ENCODE data around the gene KIF23. TPM values are rescaled to one million over a fixed set of nuclear protein-coding genes. Genes with fewer than 3 reads are reported as not detected.
A peak's percentile ranks its signal among the peaks of the same experiment; 100 is the strongest.

The KIF23 gene
- total RNA-seq, 3 donors from 2014 or later (not counting 1 experiment from before 2014, with no cell fraction given) = 1.2 to 2.1 (median 1.9) TPM

DNA sequence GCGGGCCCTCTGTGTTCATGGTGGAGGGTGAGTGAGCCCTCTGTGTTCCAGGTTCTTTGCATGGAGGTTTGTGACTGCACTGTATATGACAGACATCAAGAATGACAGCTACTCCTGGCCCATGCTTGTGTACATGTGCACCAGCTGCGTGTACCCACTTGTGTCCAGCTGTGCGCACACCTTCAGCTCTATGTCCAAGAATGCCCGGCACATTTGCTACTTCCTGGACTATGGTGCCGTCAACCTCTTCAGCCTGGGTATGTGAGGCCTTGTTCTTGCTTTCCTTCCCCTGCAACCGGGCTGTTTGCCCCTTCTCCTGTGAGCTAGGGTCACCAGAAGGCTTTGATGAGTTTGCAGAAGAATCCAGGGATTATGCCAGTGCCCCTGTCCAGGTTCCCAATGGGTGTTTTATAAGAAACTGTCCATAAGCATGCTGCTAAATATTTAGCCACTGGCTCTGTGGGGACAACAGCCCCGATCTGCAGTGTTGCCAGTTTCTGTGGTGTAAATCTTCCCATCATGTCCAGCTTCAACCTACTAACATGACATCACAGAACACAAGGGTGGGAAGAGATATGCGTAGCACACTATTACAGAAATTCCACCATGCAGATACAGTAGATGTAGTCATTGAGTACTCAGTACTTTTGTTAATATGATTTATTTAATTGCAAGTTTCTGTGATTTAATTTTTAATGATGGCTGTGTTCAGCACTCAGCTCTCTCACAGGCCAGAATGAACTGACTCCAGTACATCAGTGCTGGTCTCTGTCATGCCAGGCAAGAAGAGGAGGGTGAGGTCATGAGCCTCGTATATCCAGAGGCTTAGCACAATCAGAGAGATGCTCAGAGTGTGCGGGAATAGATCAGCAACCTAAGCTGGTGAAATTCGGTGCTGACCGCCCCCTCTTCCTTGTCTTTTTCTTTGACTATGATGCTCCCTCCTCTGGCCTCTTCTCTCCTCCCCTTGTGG is 29.2 kb upstream of the KIF23 start:
- Mint-ChIP-seq H3K4me3 (no peak overlapping the region), H3K27ac (no peak overlapping the region)

DNA sequence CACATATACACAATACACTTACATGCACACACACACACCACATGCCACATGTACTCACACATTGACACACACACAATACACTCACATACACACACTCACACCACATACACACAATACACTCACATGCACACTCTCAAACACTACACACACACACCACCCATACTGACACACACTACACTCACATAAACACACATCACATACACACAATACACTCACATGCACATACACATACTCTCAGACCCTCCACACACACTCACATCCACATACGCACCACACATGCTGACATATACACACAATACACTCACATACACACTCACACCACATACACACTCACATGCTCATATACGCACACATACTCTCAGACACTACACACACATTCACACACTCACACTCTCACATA is 28.3 kb upstream of the KIF23 start:
- no peaks in the 10 kb centered on the region for H3K36me3 Mint-ChIP-seq
- H3K9me3 Mint-ChIP-seq = no peaks in the 10 kb centered on the region
- no peak overlapping the region for H3K4me3 Mint-ChIP-seq
- TF ChIP-seq, protein P1, sequence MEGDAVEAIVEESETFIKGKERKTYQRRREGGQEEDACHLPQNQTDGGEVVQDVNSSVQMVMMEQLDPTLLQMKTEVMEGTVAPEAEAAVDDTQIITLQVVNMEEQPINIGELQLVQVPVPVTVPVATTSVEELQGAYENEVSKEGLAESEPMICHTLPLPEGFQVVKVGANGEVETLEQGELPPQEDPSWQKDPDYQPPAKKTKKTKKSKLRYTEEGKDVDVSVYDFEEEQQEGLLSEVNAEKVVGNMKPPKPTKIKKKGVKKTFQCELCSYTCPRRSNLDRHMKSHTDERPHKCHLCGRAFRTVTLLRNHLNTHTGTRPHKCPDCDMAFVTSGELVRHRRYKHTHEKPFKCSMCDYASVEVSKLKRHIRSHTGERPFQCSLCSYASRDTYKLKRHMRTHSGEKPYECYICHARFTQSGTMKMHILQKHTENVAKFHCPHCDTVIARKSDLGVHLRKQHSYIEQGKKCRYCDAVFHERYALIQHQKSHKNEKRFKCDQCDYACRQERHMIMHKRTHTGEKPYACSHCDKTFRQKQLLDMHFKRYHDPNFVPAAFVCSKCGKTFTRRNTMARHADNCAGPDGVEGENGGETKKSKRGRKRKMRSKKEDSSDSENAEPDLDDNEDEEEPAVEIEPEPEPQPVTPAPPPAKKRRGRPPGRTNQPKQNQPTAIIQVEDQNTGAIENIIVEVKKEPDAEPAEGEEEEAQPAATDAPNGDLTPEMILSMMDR (IDR thresholded peaks at IDR 0.05) = no peak
- Histone ChIP-seq H3K4me1 (ENCODE audit: control insufficient read depth, insufficient read depth, low read length) (no peaks in the 10 kb centered on the region), H3K9me3 (ENCODE audit: control insufficient read depth, insufficient read depth, low read length) (no peaks in the 10 kb centered on the region), H3K36me3 (ENCODE audit: control insufficient read depth, insufficient read depth, low read length) (no peaks in the 10 kb centered on the region), H3K27ac (ENCODE audit: low read length) (no peak overlapping the region), H3K27me3 (ENCODE audit: control insufficient read depth, insufficient read depth, low read length) (no peaks in the 10 kb centered on the region), H3K4me3 (ENCODE audit: low read length) (no peak overlapping the region)
- no peaks in the 10 kb centered on the region for H3K4me1 Mint-ChIP-seq
- 91% methylated on average over 2 of the region's 2 CpGs for WGBS (ENCODE audit: insufficient coverage)
- ATAC-seq = peak in 1 of 3 donors; percentile 24
- no peak for DNase-seq
- H3K27me3 Mint-ChIP-seq (ENCODE audit: low read depth in 2 of 2) = no peaks in the 10 kb centered on the region
- H3K27ac Mint-ChIP-seq = no peak overlapping the region
- intact Hi-C loops (cut with micrococcal nuclease) = no loop called here

More for the DNA sequence above, 29.2 kb upstream of the KIF23 start:
- Histone ChIP-seq H3K27ac (ENCODE audit: low read length) (no peak overlapping the region), H3K4me1 (ENCODE audit: control insufficient read depth, insufficient read depth, low read length) (no peaks in the 10 kb centered on the region), H3K36me3 (ENCODE audit: control insufficient read depth, insufficient read depth, low read length) (no peaks in the 10 kb centered on the region), H3K9me3 (ENCODE audit: control insufficient read depth, insufficient read depth, low read length) (no peaks in the 10 kb centered on the region), H3K4me3 (ENCODE audit: low read length) (no peak overlapping the region), H3K27me3 (ENCODE audit: control insufficient read depth, insufficient read depth, low read length) (no peaks in the 10 kb centered on the region)
- intact Hi-C loops (cut with micrococcal nuclease) = no loop called here
- ATAC-seq (no peak), DNase-seq (no peak)
- Mint-ChIP-seq H3K9me3 (no peaks in the 10 kb centered on the region), H3K36me3 (no peaks in the 10 kb centered on the region), H3K4me1 (no peaks in the 10 kb centered on the region), H3K27me3 (ENCODE audit: low read depth in 2 of 2) (peaks cover 0 to 4% of the 10 kb centered on the region in 2 donors)
- WGBS (ENCODE audit: insufficient coverage) = 88% methylated on average over 11 of the region's 12 CpGs
- TF ChIP-seq, protein P1 (IDR thresholded peaks at IDR 0.05) = no peak

DNA sequence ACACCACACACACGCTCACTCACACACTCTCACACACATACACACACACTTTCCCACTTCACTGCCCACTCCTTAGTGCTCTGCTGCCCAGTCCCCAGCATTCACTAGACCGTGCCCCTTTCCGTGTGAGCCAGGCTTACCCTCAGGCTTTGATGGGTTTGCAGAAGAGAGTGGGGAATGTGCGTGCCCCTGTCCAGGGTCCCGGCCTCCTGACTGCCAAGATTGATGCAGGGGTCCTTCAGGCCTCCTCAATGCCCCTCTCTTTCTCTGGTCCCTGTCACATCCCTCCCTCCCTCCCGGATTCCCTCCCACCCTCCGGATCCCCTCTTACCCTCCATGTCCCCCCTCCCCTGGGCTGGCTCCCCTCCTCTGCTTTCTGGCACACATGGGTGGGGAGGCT is 27.9 kb upstream of the KIF23 start:
- 90% methylated on average over 7 of the region's 7 CpGs for WGBS (ENCODE audit: insufficient coverage)
- no peak overlapping the region for H3K27ac Mint-ChIP-seq
- no peaks in the 10 kb centered on the region for H3K9me3 ChIP-seq (ENCODE audit: control insufficient read depth, insufficient read depth, low read length)
- peaks cover 0 to under 1% of the 10 kb centered on the region in 2 donors for H3K27me3 Mint-ChIP-seq (ENCODE audit: low read depth in 2 of 2)
- DNase-seq (no peak), ATAC-seq (no peak)
- no peaks in the 10 kb centered on the region for H3K4me1 Mint-ChIP-seq
- no peak overlapping the region for H3K4me3 Mint-ChIP-seq
- intact Hi-C loops (cut with micrococcal nuclease) = no loop called here
- no peaks in the 10 kb centered on the region for H3K36me3 ChIP-seq (ENCODE audit: control insufficient read depth, insufficient read depth, low read length)
- TF ChIP-seq, protein P1 (IDR thresholded peaks at IDR 0.05) = no peak
- no peaks in the 10 kb centered on the region for H3K4me1 ChIP-seq (ENCODE audit: control insufficient read depth, insufficient read depth, low read length)
- H3K36me3 Mint-ChIP-seq = no peaks in the 10 kb centered on the region
- H3K27ac ChIP-seq (ENCODE audit: low read length) = no peak overlapping the region
- no peak overlapping the region for H3K4me3 ChIP-seq (ENCODE audit: low read length)
- H3K9me3 Mint-ChIP-seq = no peaks in the 10 kb centered on the region
- H3K27me3 ChIP-seq (ENCODE audit: control insufficient read depth, insufficient read depth, low read length) = no peaks in the 10 kb centered on the region

Measured in natural killer cell (primary cell).